Measurements from ENCODE around the gene ZNF454. TPM values are rescaled to one million over a fixed set of nuclear protein-coding genes. Genes with fewer than 3 reads are reported as not detected.

The ZNF454 gene
- polyA plus RNA-seq, 1 donor: 2.9 TPM

- Histone ChIP-seq H3K36me3 (ENCODE audit: control insufficient read depth, insufficient read depth, low read length) (no peaks in the 10 kb centered on the region), H3K4me3 (ENCODE audit: low read length) (no peak overlapping the region), H3K27me3 (ENCODE audit: control insufficient read depth, insufficient read depth, low read length) (no peaks in the 10 kb centered on the region), H3K9me3 (ENCODE audit: control insufficient read depth, low read depth, low read length) (peaks cover 69% of the 10 kb centered on the region), H3K27ac (ENCODE audit: low read length) (no peak overlapping the region), H3K4me1 (ENCODE audit: control insufficient read depth, insufficient read depth, low read length) (no peaks in the 10 kb centered on the region)
- WGBS (ENCODE audit: insufficient coverage, low lambda C conversion rate): no CpG with 5 or more reads among the region's 10 CpGs
- no peak for DNase-seq
Measured at GRCh38 chr5:178983728-178984127, 42.7 kb downstream of the ZNF454 start.

- Histone ChIP-seq H3K9me3 (ENCODE audit: control insufficient read depth, low read depth, low read length) (peaks cover 72% of the 10 kb centered on the region), H3K4me3 (ENCODE audit: low read length) (no peak overlapping the region), H3K27me3 (ENCODE audit: control insufficient read depth, insufficient read depth, low read length) (no peaks in the 10 kb centered on the region), H3K36me3 (ENCODE audit: control insufficient read depth, insufficient read depth, low read length) (no peaks in the 10 kb centered on the region), H3K4me1 (ENCODE audit: control insufficient read depth, insufficient read depth, low read length) (no peaks in the 10 kb centered on the region), H3K27ac (ENCODE audit: low read length) (no peak overlapping the region)
- 100% methylated on average over 3 of the region's 37 CpGs for WGBS (ENCODE audit: insufficient coverage, low lambda C conversion rate)
- DNase-seq: no peak
Measured at GRCh38 chr5:178984145-178985072, 43.4 kb downstream of the ZNF454 start.

- no peak for DNase-seq
- Histone ChIP-seq H3K36me3 (ENCODE audit: control insufficient read depth, insufficient read depth, low read length) (no peaks in the 10 kb centered on the region), H3K27ac (ENCODE audit: low read length) (no peak overlapping the region), H3K4me3 (ENCODE audit: low read length) (no peak overlapping the region), H3K9me3 (ENCODE audit: control insufficient read depth, low read depth, low read length) (peaks cover 75% of the 10 kb centered on the region), H3K27me3 (ENCODE audit: control insufficient read depth, insufficient read depth, low read length) (no peaks in the 10 kb centered on the region), H3K4me1 (ENCODE audit: control insufficient read depth, insufficient read depth, low read length) (no peaks in the 10 kb centered on the region)
- WGBS (ENCODE audit: insufficient coverage, low lambda C conversion rate): no CpG with 5 or more reads among the region's 43 CpGs
Measured at GRCh38 chr5:178986326-178986960, 45.4 kb downstream of the ZNF454 start.

- no peak for DNase-seq
- WGBS (ENCODE audit: insufficient coverage, low lambda C conversion rate): no CpG with 5 or more reads among the region's 27 CpGs
- H3K4me1 ChIP-seq (ENCODE audit: control insufficient read depth, insufficient read depth, low read length): no peaks in the 10 kb centered on the region
- H3K9me3 ChIP-seq (ENCODE audit: control insufficient read depth, low read depth, low read length): peaks cover 54% of the 10 kb centered on the region
- peaks cover 14% of the 10 kb centered on the region for H3K27me3 ChIP-seq (ENCODE audit: control insufficient read depth, insufficient read depth, low read length)
- H3K4me3 ChIP-seq (ENCODE audit: low read length): no peak overlapping the region
- no peak overlapping the region for H3K27ac ChIP-seq (ENCODE audit: low read length)
- no peaks in the 10 kb centered on the region for H3K36me3 ChIP-seq (ENCODE audit: control insufficient read depth, insufficient read depth, low read length)
Measured at GRCh38 chr5:178988436-178989220, 47.6 kb downstream of the ZNF454 start.

- Histone ChIP-seq H3K4me3 (ENCODE audit: low read length) (no peak overlapping the region), H3K4me1 (ENCODE audit: control insufficient read depth, insufficient read depth, low read length) (no peaks in the 10 kb centered on the region), H3K36me3 (ENCODE audit: control insufficient read depth, insufficient read depth, low read length) (no peaks in the 10 kb centered on the region), H3K27me3 (ENCODE audit: control insufficient read depth, insufficient read depth, low read length) (peaks cover 21% of the 10 kb centered on the region), H3K9me3 (ENCODE audit: control insufficient read depth, low read depth, low read length) (peaks cover 50% of the 10 kb centered on the region), H3K27ac (ENCODE audit: low read length) (no peak overlapping the region)
- no peak for DNase-seq
- WGBS (ENCODE audit: insufficient coverage, low lambda C conversion rate): no CpG with 5 or more reads among the region's 7 CpGs
Measured at GRCh38 chr5:178989311-178989710, 48.3 kb downstream of the ZNF454 start.

GRCh38 chr5:178990491-178990890, 49.5 kb downstream of the ZNF454 start:
- WGBS (ENCODE audit: insufficient coverage, low lambda C conversion rate): no CpG with 5 or more reads among the region's 12 CpGs
- Histone ChIP-seq H3K4me3 (ENCODE audit: low read length) (no peak overlapping the region), H3K27me3 (ENCODE audit: control insufficient read depth, insufficient read depth, low read length) (peaks cover 27% of the 10 kb centered on the region), H3K36me3 (ENCODE audit: control insufficient read depth, insufficient read depth, low read length) (no peaks in the 10 kb centered on the region), H3K9me3 (ENCODE audit: control insufficient read depth, low read depth, low read length) (peaks cover 41% of the 10 kb centered on the region), H3K4me1 (ENCODE audit: control insufficient read depth, insufficient read depth, low read length) (no peaks in the 10 kb centered on the region), H3K27ac (ENCODE audit: low read length) (no peak overlapping the region)
- no peak for DNase-seq

- no peak for DNase-seq
- Histone ChIP-seq H3K9me3 (ENCODE audit: control insufficient read depth, low read depth, low read length) (peaks cover 31% of the 10 kb centered on the region), H3K36me3 (ENCODE audit: control insufficient read depth, insufficient read depth, low read length) (no peaks in the 10 kb centered on the region), H3K4me3 (ENCODE audit: low read length) (no peak overlapping the region), H3K27ac (ENCODE audit: low read length) (no peak overlapping the region), H3K27me3 (ENCODE audit: control insufficient read depth, insufficient read depth, low read length) (peaks cover 37% of the 10 kb centered on the region), H3K4me1 (ENCODE audit: control insufficient read depth, insufficient read depth, low read length) (no peaks in the 10 kb centered on the region)
- WGBS (ENCODE audit: insufficient coverage, low lambda C conversion rate): no CpG with 5 or more reads among the region's 28 CpGs
Measured at GRCh38 chr5:178991190-178992145, 50.5 kb downstream of the ZNF454 start.

- H3K27ac ChIP-seq (ENCODE audit: low read length): no peak overlapping the region
- no peak overlapping the region for H3K4me3 ChIP-seq (ENCODE audit: low read length)
- H3K27me3 ChIP-seq (ENCODE audit: control insufficient read depth, insufficient read depth, low read length): peaks cover 42% of the 10 kb centered on the region
- H3K4me1 ChIP-seq (ENCODE audit: control insufficient read depth, insufficient read depth, low read length): no peaks in the 10 kb centered on the region
- no peaks in the 10 kb centered on the region for H3K36me3 ChIP-seq (ENCODE audit: control insufficient read depth, insufficient read depth, low read length)
- H3K9me3 ChIP-seq (ENCODE audit: control insufficient read depth, low read depth, low read length): peaks cover 27% of the 10 kb centered on the region
- no peak for DNase-seq
- 17% methylated on average over 1 of the region's 9 CpGs for WGBS (ENCODE audit: insufficient coverage, low lambda C conversion rate)
Measured at GRCh38 chr5:178992291-178992895, 51.4 kb downstream of the ZNF454 start.

GRCh38 chr5:178993236-178993765, 52.3 kb downstream of the ZNF454 start:
- peaks cover 42% of the 10 kb centered on the region for H3K27me3 ChIP-seq (ENCODE audit: control insufficient read depth, insufficient read depth, low read length)
- H3K9me3 ChIP-seq (ENCODE audit: control insufficient read depth, low read depth, low read length): peaks cover 25% of the 10 kb centered on the region
- H3K27ac ChIP-seq (ENCODE audit: low read length): no peak overlapping the region
- no peak for DNase-seq
- no peaks in the 10 kb centered on the region for H3K36me3 ChIP-seq (ENCODE audit: control insufficient read depth, insufficient read depth, low read length)
- no peak overlapping the region for H3K4me3 ChIP-seq (ENCODE audit: low read length)
- WGBS (ENCODE audit: insufficient coverage, low lambda C conversion rate): no CpG with 5 or more reads among the region's 20 CpGs
- H3K4me1 ChIP-seq (ENCODE audit: control insufficient read depth, insufficient read depth, low read length): no peaks in the 10 kb centered on the region
